Fibroblast of skin of back (primary cell): ENCODE results near the gene DIAPH1. TPM values are rescaled to one million over a fixed set of nuclear protein-coding genes. Genes with fewer than 3 reads are reported as not detected.
A peak's percentile ranks its signal among the peaks of the same experiment; 100 is the strongest.

Source experiments
- DNase-seq: peaks from one replicate; pipeline ENCODE4 v3.0.0-alpha.2; 2013
- polyA plus RNA-seq, 2 experiments: library from polyadenylated mRNA; unstranded; fragments of 120-200 nt; gene quantifications; one replicate each; pipeline ENCODE4 v1.2.1, GENCODE V29; 2013; ENCODE audit not compliant: insufficient read length in 2 of 2

DIAPH1 gene
- polyA plus RNA-seq (2013, experiment 1 of 2; ENCODE audit: insufficient read length): 60.6 TPM
- polyA plus RNA-seq (2013, experiment 2 of 2; ENCODE audit: insufficient read length): 25.0 TPM

- DNase-seq: peak; percentile 94
Observed at GRCh38 chr5:141618804-141619554, at the start of gene DIAPH1. Gene DIAPH1, minus strand, starts transcription at chr5:141619000. Its CDS starts 86 bp downstream, at chr5:141618914.

- DNase-seq: no peak
Observed at GRCh38 chr5:141665995-141666940, 47.5 kb upstream of the DIAPH1 start.

GRCh38 chr5:141664733-141665461 lies 46.1 kb upstream of the DIAPH1 start:
- DNase-seq: peak; percentile 61

GRCh38 chr5:141663506-141663905 lies 44.7 kb upstream of the DIAPH1 start:
- DNase-seq: no peak

GRCh38 chr5:141662028-141662427 lies 43.2 kb upstream of the DIAPH1 start:
- DNase-seq: no peak

GRCh38 chr5:141657937-141658545 lies 39.2 kb upstream of the DIAPH1 start:
- DNase-seq: peak; percentile 93

GRCh38 chr5:141657404-141657803 lies 38.6 kb upstream of the DIAPH1 start:
- peak; percentile 41 for DNase-seq

GRCh38 chr5:141656396-141656795 lies 37.6 kb upstream of the DIAPH1 start:
- DNase-seq: no peak

GRCh38 chr5:141655020-141655419 lies 36.2 kb upstream of the DIAPH1 start:
- DNase-seq: no peak

- DNase-seq: peak; percentile 95
Observed at GRCh38 chr5:141654298-141654697, 35.5 kb upstream of the DIAPH1 start.

GRCh38 chr5:141651728-141652105 lies 32.9 kb upstream of the DIAPH1 start:
- no peak for DNase-seq

- peak; percentile 76 for DNase-seq
Observed at GRCh38 chr5:141650851-141651727, 32.3 kb upstream of the DIAPH1 start, which contains the start of gene FCHSD1. Gene FCHSD1, minus strand, starts transcription at chr5:141651418. Its CDS starts 50 bp downstream, at chr5:141651368.

- no peak for DNase-seq
Observed at GRCh38 chr5:141649972-141650371, 31.2 kb upstream of the DIAPH1 start.

GRCh38 chr5:141649056-141649688 lies 30.4 kb upstream of the DIAPH1 start:
- no peak for DNase-seq

- DNase-seq: no peak
Observed at GRCh38 chr5:141647851-141648250, 29.1 kb upstream of the DIAPH1 start.

- no peak for DNase-seq
Observed at GRCh38 chr5:141647242-141647641, 28.4 kb upstream of the DIAPH1 start.

- DNase-seq: no peak
Observed at GRCh38 chr5:141646026-141646425, 27.2 kb upstream of the DIAPH1 start.

- DNase-seq: peak; percentile 76
Observed at GRCh38 chr5:141641634-141642267, 23.0 kb upstream of the DIAPH1 start.

GRCh38 chr5:141640698-141641097 lies 21.9 kb upstream of the DIAPH1 start:
- no peak for DNase-seq

GRCh38 chr5:141640051-141640415 lies 21.2 kb upstream of the DIAPH1 start:
- DNase-seq: no peak
